SK-N-SH treated with all-trans-retinoic acid at 6 μM for 48 hours (cell line): ENCODE measurements around the gene KRT1.

ENCODE experiments used
- ARNTL ChIP-seq: fragments of 450-650 bp; formaldehyde crosslinking; IDR thresholded peaks from 2 replicates; pipeline ENCODE4 v1.5.0; 2020; ENCODE audit warnings: low read depth, mild to moderate bottlenecking, moderate library complexity, borderline replicate concordance
- CREB5 ChIP-seq: fragments of 250-450 bp; sonication (Bioruptor Pico); IDR thresholded peaks from 2 replicates; pipeline ENCODE4 v1.5.1; 2020; ENCODE audit warnings: low read depth, mild to moderate bottlenecking, moderate library complexity
- CSRNP3 ChIP-seq: fragments of 250-450 bp; sonication (Bioruptor Pico); IDR thresholded peaks from 2 replicates; pipeline ENCODE4 v1.5.1; 2021; ENCODE audit warnings: mild to moderate bottlenecking, moderate library complexity
- GLIS3 ChIP-seq: fragments of 250-450 bp; sonication (Bioruptor Pico); IDR thresholded peaks from 2 replicates; pipeline ENCODE4 v1.5.0; 2020; ENCODE audit warnings: mild to moderate bottlenecking, moderate library complexity
- ISL1 ChIP-seq: fragments of 250-450 bp; sonication (Bioruptor Pico); IDR thresholded peaks from 2 replicates; pipeline ENCODE4 v2.1.2; 2022; ENCODE audit warnings: mild to moderate bottlenecking, moderate library complexity
- PATZ1 ChIP-seq: fragments of 250-450 bp; sonication (Bioruptor Pico); IDR thresholded peaks from 2 replicates; pipeline ENCODE4 v1.8.0; 2020; ENCODE audit warnings: mild to moderate bottlenecking, moderate library complexity, borderline replicate concordance
- PPARA ChIP-seq: fragments of 250-450 bp; sonication (Bioruptor Pico); IDR thresholded peaks from 2 replicates; pipeline ENCODE4 v1.5.0; 2020; ENCODE audit warnings: mild to moderate bottlenecking, borderline replicate concordance
- TCF4 ChIP-seq: fragments of 250-450 bp; sonication (Bioruptor Pico); IDR thresholded peaks from 2 replicates; pipeline ENCODE4 v1.8.0; 2021; ENCODE audit warnings: mild to moderate bottlenecking, moderate library complexity, borderline replicate concordance
- ZC3H10 ChIP-seq: fragments of 250-450 bp; sonication (Bioruptor Pico); IDR thresholded peaks from 2 replicates; pipeline ENCODE4 v1.5.1; 2021; ENCODE audit warnings: mild to moderate bottlenecking, moderate library complexity
- ZFP3 ChIP-seq: fragments of 250-450 bp; sonication (Bioruptor Pico); IDR thresholded peaks from 2 replicates; pipeline ENCODE4 v1.5.0; 2020; ENCODE audit warnings: mild to moderate bottlenecking, moderate library complexity
- ZFP30 ChIP-seq: fragments of 450-650 bp; formaldehyde crosslinking; IDR thresholded peaks from 2 replicates; pipeline ENCODE4 v1.5.0; 2022; ENCODE audit warnings: mild to moderate bottlenecking, moderate library complexity

- no peak for TF ChIP-seq PPARA (CRISPR knock-in tag)
- TF ChIP-seq GLIS3: no peak
- no peak for TF ChIP-seq ZC3H10
- TF ChIP-seq CREB5 (CRISPR knock-in tag): no peak
- TF ChIP-seq ZFP3 (CRISPR knock-in tag): no peak
- TF ChIP-seq TCF4 (CRISPR knock-in tag): no peak
- TF ChIP-seq CSRNP3 (CRISPR knock-in tag): no peak
- no peak for TF ChIP-seq ISL1 (CRISPR knock-in tag)
- no peak for TF ChIP-seq ARNTL (CRISPR knock-in tag)
- no peak for TF ChIP-seq ZFP30
- TF ChIP-seq PATZ1 (CRISPR knock-in tag): no peak
Observed at GRCh38 chr12:52728374-52728773, 48.2 kb upstream of the KRT1 start.
